ENCODE measurements around the gene RAP1A. TPM values are rescaled to one million over a fixed set of nuclear protein-coding genes. Genes with fewer than 3 reads are reported as not detected.
"Not testable (repeated sequence)": the region's sequence is repeated elsewhere in the genome, so short reads cannot be mapped to it uniquely, and the experiment has no call there.

RAP1A gene
- total and polyA plus RNA-seq, 2 experiments from 2014 or later = 37.6 to 40.0 TPM

DNA sequence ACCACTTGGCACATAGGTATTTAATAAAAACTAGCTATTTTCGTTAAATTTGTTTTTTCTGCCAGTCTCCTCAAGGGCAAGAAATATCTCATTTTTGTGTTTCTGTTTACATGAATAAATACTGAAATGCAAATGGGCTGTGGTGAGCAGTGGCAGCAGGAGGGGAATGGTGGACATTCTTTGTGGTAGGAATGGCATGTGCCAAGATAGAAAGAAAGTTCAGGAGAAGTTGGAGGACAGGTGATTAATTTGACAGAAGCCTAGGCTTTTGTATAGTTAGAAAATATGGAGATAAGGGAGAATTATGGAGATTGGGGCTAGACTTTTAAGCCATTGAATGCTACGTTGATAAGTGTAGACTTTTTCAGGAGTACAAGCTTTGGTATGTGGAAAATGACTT lies 8.6 kb downstream of the RAP1A start:
- Histone ChIP-seq H3K9ac (no peak overlapping the region), H3K9me2 (ENCODE audit: insufficient read depth) (no peaks in the 10 kb centered on the region), H3K4me1 (ENCODE audit: insufficient read depth) (peaks cover 13% of the 10 kb centered on the region; the same call in 1 of the 2 replicates), H3K9me3 (ENCODE audit: low read depth) (no peaks in the 10 kb centered on the region), H3K27ac (no peak overlapping the region), H2AFZ (no peak overlapping the region), H3K79me2 (ENCODE audit: insufficient read depth) (peaks cover 100% of the 10 kb centered on the region), H3K4me3 (no peak overlapping the region), H4K20me1 (ENCODE audit: insufficient read depth) (peaks cover 24% of the 10 kb centered on the region), H3K27me3 (replicated peaks; ENCODE audit: insufficient read depth) (no peaks in the 10 kb centered on the region), H3K36me3 (ENCODE audit: low read depth) (no peaks in the 10 kb centered on the region), H3F3A (ENCODE audit: insufficient read depth) (no peaks in the 10 kb centered on the region), H3K4me2 (ENCODE audit: unreplicated experiment) (no peak overlapping the region)
- DNase-seq = no peak
- 49 to 55% methylated on average over 2 of the region's 2 CpGs for WGBS, 2 experiments (ENCODE audit: low coverage in 1 of 2, low lambda C conversion rate in 2 of 2, missing lambda C conversion rate in 2 of 2)
- in situ Hi-C loops (cut with MboI) = no loop called here
- TF ChIP-seq EZH2 (IDR thresholded peaks at IDR 0.05; ENCODE audit: insufficient read depth, poor library complexity, severe bottlenecking) (no peak), EZH2phosphoT487 (IDR thresholded peaks at IDR 0.05; ENCODE audit: insufficient read depth, low read depth) (no peak)

DNA sequence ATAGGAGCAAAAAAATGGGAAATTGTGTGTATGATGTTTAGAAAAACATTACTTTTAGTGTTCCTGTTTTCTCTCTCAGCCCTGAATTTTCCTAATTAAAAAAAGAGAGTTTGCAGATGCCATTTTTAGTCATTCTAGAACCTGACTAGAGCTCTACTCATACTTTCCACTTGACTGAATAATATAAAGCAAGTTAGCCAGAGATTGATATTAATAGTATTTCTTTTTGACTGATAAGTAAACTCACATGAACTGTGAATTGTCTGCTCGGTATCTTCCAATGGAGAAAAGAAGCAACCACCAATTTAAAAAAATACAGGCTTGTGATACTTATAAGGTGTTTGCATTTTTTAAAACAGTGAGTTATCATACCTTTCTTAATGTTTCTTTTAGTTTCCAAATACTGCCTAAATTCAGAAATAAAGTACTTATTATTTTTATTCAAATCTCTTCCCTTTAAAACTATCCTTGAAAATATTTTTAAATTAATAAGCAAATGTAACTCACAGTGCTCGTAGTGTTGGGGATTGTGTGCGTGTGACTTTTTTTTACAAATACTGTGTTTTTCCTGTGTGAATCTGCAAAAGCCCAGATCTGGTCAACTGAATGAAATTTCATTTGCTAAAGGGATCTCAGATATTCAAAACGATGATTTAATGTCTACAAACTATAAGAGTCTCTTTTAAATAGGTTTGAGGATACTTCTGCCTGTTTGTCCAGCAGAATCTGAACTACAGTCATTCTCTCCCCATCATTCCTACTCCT lies 9.8 kb downstream of the RAP1A start:
- H3K9me3 ChIP-seq (ENCODE audit: low read depth) = no peaks in the 10 kb centered on the region
- WGBS, 2 experiments (ENCODE audit: low coverage in 1 of 2, low lambda C conversion rate in 2 of 2, missing lambda C conversion rate in 2 of 2) = 91% methylated on average over 4 of the region's 4 CpGs
- H3F3A ChIP-seq (ENCODE audit: insufficient read depth) = 0 out of 2 replicates have a peak, but pooled peaks cover 4% of the 10 kb centered on the region
- no peak overlapping the region for H3K9ac ChIP-seq
- peaks cover 99% of the 10 kb centered on the region for H3K79me2 ChIP-seq (ENCODE audit: insufficient read depth)
- no peak overlapping the region for H3K27ac ChIP-seq
- peaks cover 21% of the 10 kb centered on the region for H4K20me1 ChIP-seq (ENCODE audit: insufficient read depth)
- H2AFZ ChIP-seq = no peak overlapping the region
- H3K4me3 ChIP-seq = no peak overlapping the region
- no peaks in the 10 kb centered on the region for H3K36me3 ChIP-seq (ENCODE audit: low read depth)
- TF ChIP-seq EZH2 (IDR thresholded peaks at IDR 0.05; ENCODE audit: insufficient read depth, poor library complexity, severe bottlenecking) = no peak
- TF ChIP-seq EZH2phosphoT487 (IDR thresholded peaks at IDR 0.05; ENCODE audit: insufficient read depth, low read depth) = no peak
- H3K27me3 ChIP-seq (replicated peaks; ENCODE audit: insufficient read depth) = no peaks in the 10 kb centered on the region
- peak; percentile 39 for DNase-seq
- in situ Hi-C loops (cut with MboI) = no loop called here
- no peak overlapping the region for H3K4me2 ChIP-seq (ENCODE audit: unreplicated experiment)
- no peaks in the 10 kb centered on the region for H3K9me2 ChIP-seq (ENCODE audit: insufficient read depth)
- peaks cover 13% of the 10 kb centered on the region; the same call in 1 of the 2 replicates for H3K4me1 ChIP-seq (ENCODE audit: insufficient read depth)

DNA sequence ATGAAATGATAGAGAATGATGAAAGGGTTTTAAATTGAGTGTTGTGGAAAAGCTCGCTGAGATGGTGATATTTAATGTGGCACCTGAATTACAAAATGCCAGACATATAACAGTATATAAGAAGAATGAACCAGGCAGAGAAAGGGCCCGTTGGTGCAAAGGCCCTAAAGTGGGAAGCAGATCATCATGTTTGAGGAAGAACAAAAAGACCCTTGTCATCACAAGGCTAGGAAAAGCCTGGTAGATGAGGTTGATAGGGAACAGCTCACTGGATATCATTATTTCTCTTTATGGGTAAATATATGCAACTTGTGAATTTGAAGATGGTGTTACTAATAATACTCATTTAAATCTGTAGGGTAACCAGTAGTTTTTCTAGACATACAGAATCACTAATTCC lies 11.0 kb downstream of the RAP1A start:
- 0 out of 2 replicates have a peak, but pooled peaks cover 4% of the 10 kb centered on the region for H3F3A ChIP-seq (ENCODE audit: insufficient read depth)
- 72 to 84% methylated on average over 2 of the region's 2 CpGs for WGBS, 2 experiments (ENCODE audit: low coverage in 1 of 2, low lambda C conversion rate in 2 of 2, missing lambda C conversion rate in 2 of 2)
- DNase-seq = no peak
- in situ Hi-C loops (cut with MboI) = no loop called here
- H3K9me3 ChIP-seq (ENCODE audit: low read depth) = no peaks in the 10 kb centered on the region
- no peak overlapping the region for H2AFZ ChIP-seq
- no peaks in the 10 kb centered on the region for H3K36me3 ChIP-seq (ENCODE audit: low read depth)
- H4K20me1 ChIP-seq (ENCODE audit: insufficient read depth) = peaks cover 20% of the 10 kb centered on the region; the same call in 1 of the 2 replicates
- peaks cover 99% of the 10 kb centered on the region for H3K79me2 ChIP-seq (ENCODE audit: insufficient read depth)
- H3K4me3 ChIP-seq = no peak overlapping the region
- no peaks in the 10 kb centered on the region for H3K27me3 ChIP-seq (replicated peaks; ENCODE audit: insufficient read depth)
- no peak overlapping the region for H3K9ac ChIP-seq
- peaks cover 5% of the 10 kb centered on the region; the same call in 1 of the 2 replicates for H3K4me1 ChIP-seq (ENCODE audit: insufficient read depth)
- no peaks in the 10 kb centered on the region for H3K9me2 ChIP-seq (ENCODE audit: insufficient read depth)
- no peak overlapping the region for H3K4me2 ChIP-seq (ENCODE audit: unreplicated experiment)
- H3K27ac ChIP-seq = no peak overlapping the region
- TF ChIP-seq EZH2phosphoT487 (IDR thresholded peaks at IDR 0.05; ENCODE audit: insufficient read depth, low read depth) (no peak), EZH2 (IDR thresholded peaks at IDR 0.05; ENCODE audit: insufficient read depth, poor library complexity, severe bottlenecking) (no peak)

DNA sequence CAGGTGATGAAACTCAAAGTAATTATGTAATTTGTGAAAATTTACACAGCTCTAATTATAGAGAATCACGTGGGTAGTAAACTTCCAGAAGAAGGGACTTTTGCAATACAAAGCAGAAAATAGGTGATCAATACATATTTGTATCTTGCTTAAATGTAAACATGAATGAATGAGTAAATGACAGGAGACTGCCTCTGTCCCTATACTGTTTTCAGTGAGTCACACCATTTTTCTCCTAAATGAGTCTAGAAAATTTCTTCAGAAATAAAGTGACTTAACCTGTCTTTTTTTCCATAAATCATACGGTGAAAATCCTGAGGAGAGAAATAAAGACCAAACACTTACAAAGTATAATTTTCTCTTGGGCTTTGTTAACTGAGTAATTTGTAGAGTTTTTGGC lies 11.9 kb downstream of the RAP1A start:
- Histone ChIP-seq H3K9ac (no peak overlapping the region), H3K4me3 (no peak overlapping the region), H2AFZ (no peak overlapping the region), H3K9me2 (ENCODE audit: insufficient read depth) (no peaks in the 10 kb centered on the region), H3K4me2 (ENCODE audit: unreplicated experiment) (no peak overlapping the region), H4K20me1 (ENCODE audit: insufficient read depth) (peaks cover 20% of the 10 kb centered on the region; the same call in 1 of the 2 replicates), H3K27me3 (replicated peaks; ENCODE audit: insufficient read depth) (no peaks in the 10 kb centered on the region), H3K36me3 (ENCODE audit: low read depth) (no peaks in the 10 kb centered on the region), H3F3A (ENCODE audit: insufficient read depth) (0 out of 2 replicates have a peak, but pooled peaks cover 4% of the 10 kb centered on the region), H3K9me3 (ENCODE audit: low read depth) (no peaks in the 10 kb centered on the region), H3K27ac (no peak overlapping the region), H3K4me1 (ENCODE audit: insufficient read depth) (peaks cover 2% of the 10 kb centered on the region; the same call in 1 of the 2 replicates), H3K79me2 (ENCODE audit: insufficient read depth) (peaks cover 99% of the 10 kb centered on the region)
- TF ChIP-seq EZH2phosphoT487 (IDR thresholded peaks at IDR 0.05; ENCODE audit: insufficient read depth, low read depth) (no peak), EZH2 (IDR thresholded peaks at IDR 0.05; ENCODE audit: insufficient read depth, poor library complexity, severe bottlenecking) (no peak)
- in situ Hi-C loops (cut with MboI) = no loop called here
- WGBS, 2 experiments (ENCODE audit: low coverage in 1 of 2, low lambda C conversion rate in 2 of 2, missing lambda C conversion rate in 2 of 2) = 47 to 60% methylated on average over 2 of the region's 2 CpGs
- no peak for DNase-seq

DNA sequence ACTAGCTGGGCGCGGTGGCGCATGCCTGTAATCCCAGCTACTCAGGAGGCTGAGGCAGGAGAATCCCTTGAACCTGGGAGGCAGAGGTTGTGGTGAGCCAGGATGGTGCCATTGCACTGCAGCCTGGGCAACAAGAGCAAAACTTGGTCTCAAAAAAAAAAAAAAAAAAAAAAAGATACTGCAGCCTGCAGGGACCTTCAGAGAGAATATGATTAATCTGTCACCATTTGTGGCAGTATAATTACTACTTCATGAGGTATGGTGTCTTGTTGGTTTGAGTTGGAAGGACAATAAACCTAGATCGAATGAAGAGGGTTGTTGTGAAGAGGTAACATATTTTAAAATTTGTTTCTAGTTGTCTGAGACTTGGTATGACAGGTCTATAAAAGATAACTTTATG lies 13.2 kb downstream of the RAP1A start:
- H3K9ac ChIP-seq; DNase-seq; H3K4me2 ChIP-seq (ENCODE audit: unreplicated experiment); H3F3A ChIP-seq (ENCODE audit: insufficient read depth); H3K27ac ChIP-seq; H3K4me3 ChIP-seq; H2AFZ ChIP-seq; H3K9me3 ChIP-seq (ENCODE audit: low read depth); in situ Hi-C loops (cut with MboI); H3K27me3 ChIP-seq (replicated peaks; ENCODE audit: insufficient read depth); H3K9me2 ChIP-seq (ENCODE audit: insufficient read depth); H3K4me1 ChIP-seq (ENCODE audit: insufficient read depth); H3K36me3 ChIP-seq (ENCODE audit: low read depth): not testable (repeated sequence)
- WGBS, 2 experiments (ENCODE audit: low coverage in 1 of 2, low lambda C conversion rate in 2 of 2, missing lambda C conversion rate in 2 of 2) = 97 to 100% methylated on average over 4 of the region's 4 CpGs
- peaks cover 99% of the 10 kb centered on the region for H3K79me2 ChIP-seq (ENCODE audit: insufficient read depth)
- peaks cover 13% of the 10 kb centered on the region; the same call in 1 of the 2 replicates for H4K20me1 ChIP-seq (ENCODE audit: insufficient read depth)

All from GM23248 (cell line).